ENCODE measurements around the gene GABRA1. TPM values are rescaled to one million over a fixed set of nuclear protein-coding genes. Genes with fewer than 3 reads are reported as not detected.

The GABRA1 gene
- total RNA-seq, 4 donors from 2014 or later, result 7.9 TPM; not detected in 3

DNA sequence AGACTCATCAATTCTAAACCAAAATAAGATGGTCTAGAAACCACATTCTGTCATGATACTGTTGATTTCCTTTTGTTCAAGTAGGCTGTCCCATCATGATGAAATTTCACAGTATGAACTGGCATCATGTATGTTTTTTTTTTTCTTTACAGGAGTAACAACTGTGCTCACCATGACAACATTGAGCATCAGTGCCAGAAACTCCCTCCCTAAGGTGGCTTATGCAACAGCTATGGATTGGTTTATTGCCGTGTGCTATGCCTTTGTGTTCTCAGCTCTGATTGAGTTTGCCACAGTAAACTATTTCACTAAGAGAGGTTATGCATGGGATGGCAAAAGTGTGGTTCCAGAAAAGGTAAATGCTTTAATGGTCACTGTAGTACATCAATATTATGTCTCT lies 47.6 kb downstream of the GABRA1 start:
- intact Hi-C loops (cut with DNase I; ENCODE audit: low total_unique reads) (no loop called here), in situ Hi-C loops (cut with MboI; ENCODE audit: low pct_ligation_motif_present in 1 of 4, low pct_unique_long_range_greater_than_20kb in 1 of 4, low sequenced_read_pairs in 3 of 4) (no loop called here)
- 67% methylated on average over 1 of the region's 1 CpG; no CpG with 5 or more reads in 1 of the 2 donors for WGBS, 2 donors (ENCODE audit: low coverage in 1 of 2)
- TF ChIP-seq POLR2A (IDR thresholded peaks at IDR 0.05) (no peak), EP300 (IDR thresholded peaks at IDR 0.05; ENCODE audit: low read depth) (no peak), POLR2AphosphoS5 (IDR thresholded peaks at IDR 0.05) (no peak)
- TF ChIP-seq, protein P1, sequence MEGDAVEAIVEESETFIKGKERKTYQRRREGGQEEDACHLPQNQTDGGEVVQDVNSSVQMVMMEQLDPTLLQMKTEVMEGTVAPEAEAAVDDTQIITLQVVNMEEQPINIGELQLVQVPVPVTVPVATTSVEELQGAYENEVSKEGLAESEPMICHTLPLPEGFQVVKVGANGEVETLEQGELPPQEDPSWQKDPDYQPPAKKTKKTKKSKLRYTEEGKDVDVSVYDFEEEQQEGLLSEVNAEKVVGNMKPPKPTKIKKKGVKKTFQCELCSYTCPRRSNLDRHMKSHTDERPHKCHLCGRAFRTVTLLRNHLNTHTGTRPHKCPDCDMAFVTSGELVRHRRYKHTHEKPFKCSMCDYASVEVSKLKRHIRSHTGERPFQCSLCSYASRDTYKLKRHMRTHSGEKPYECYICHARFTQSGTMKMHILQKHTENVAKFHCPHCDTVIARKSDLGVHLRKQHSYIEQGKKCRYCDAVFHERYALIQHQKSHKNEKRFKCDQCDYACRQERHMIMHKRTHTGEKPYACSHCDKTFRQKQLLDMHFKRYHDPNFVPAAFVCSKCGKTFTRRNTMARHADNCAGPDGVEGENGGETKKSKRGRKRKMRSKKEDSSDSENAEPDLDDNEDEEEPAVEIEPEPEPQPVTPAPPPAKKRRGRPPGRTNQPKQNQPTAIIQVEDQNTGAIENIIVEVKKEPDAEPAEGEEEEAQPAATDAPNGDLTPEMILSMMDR (IDR thresholded peaks at IDR 0.05), result no peak
- H3K27ac ChIP-seq, result no peak overlapping the region
- H3K27me3 ChIP-seq, result no peaks in the 10 kb centered on the region
- H3K4me3 ChIP-seq, result no peak overlapping the region
- no peaks in the 10 kb centered on the region for H3K36me3 ChIP-seq
- no peaks in the 10 kb centered on the region for H3K4me1 ChIP-seq
- DNase-seq, result no peak
- H3K9me3 ChIP-seq, result no peaks in the 10 kb centered on the region

DNA sequence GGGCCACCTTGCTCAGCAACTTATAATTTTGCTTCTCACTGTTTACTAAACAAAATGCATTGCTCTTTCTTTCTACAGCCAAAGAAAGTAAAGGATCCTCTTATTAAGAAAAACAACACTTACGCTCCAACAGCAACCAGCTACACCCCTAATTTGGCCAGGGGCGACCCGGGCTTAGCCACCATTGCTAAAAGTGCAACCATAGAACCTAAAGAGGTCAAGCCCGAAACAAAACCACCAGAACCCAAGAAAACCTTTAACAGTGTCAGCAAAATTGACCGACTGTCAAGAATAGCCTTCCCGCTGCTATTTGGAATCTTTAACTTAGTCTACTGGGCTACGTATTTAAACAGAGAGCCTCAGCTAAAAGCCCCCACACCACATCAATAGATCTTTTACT lies 49.1 kb downstream of the GABRA1 start:
- Histone ChIP-seq H3K27me3 (no peaks in the 10 kb centered on the region), H3K4me3 (no peak overlapping the region), H3K27ac (no peak overlapping the region), H3K4me1 (no peaks in the 10 kb centered on the region), H3K36me3 (no peaks in the 10 kb centered on the region), H3K9me3 (no peaks in the 10 kb centered on the region)
- 75 to 82% methylated on average over 6 to 7 of the region's 7 CpGs for WGBS, 2 donors (ENCODE audit: low coverage in 1 of 2)
- no peak for DNase-seq
- in situ Hi-C loops (cut with MboI; ENCODE audit: low pct_ligation_motif_present in 1 of 4, low pct_unique_long_range_greater_than_20kb in 1 of 4, low sequenced_read_pairs in 3 of 4) (no loop called here), intact Hi-C loops (cut with DNase I; ENCODE audit: low total_unique reads) (no loop called here)
- TF ChIP-seq POLR2A (IDR thresholded peaks at IDR 0.05) (no peak), EP300 (IDR thresholded peaks at IDR 0.05; ENCODE audit: low read depth) (no peak), POLR2AphosphoS5 (IDR thresholded peaks at IDR 0.05) (no peak)
- TF ChIP-seq, protein P1 (IDR thresholded peaks at IDR 0.05), result no peak

DNA sequence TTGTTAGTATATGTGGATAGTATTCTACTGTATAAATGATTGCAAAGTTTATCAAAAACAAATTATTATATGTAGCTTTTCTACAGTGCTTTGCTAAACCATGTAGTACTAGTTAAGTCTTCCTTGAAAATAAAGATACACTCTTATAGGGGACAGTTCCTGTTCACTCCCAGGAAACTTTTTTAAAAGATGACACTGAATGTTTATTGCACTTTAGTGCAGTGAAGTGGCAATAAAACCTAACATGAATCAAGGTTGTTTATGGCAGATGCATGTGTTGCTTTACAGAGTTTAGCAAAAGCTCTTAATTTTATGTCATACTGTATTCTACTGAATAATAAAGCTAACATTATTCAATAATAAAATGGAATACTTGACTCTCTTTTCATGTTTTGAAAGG lies 51.7 kb downstream of the GABRA1 start:
- no peak for DNase-seq
- in situ Hi-C loops (cut with MboI; ENCODE audit: low pct_ligation_motif_present in 1 of 4, low pct_unique_long_range_greater_than_20kb in 1 of 4, low sequenced_read_pairs in 3 of 4), result no loop called here
- intact Hi-C loops (cut with DNase I; ENCODE audit: low total_unique reads), result no loop called here
- Histone ChIP-seq H3K27ac (no peak overlapping the region), H3K27me3 (no peaks in the 10 kb centered on the region), H3K36me3 (no peaks in the 10 kb centered on the region), H3K4me1 (no peaks in the 10 kb centered on the region), H3K4me3 (no peak overlapping the region), H3K9me3 (no peaks in the 10 kb centered on the region)
- TF ChIP-seq, protein P1 (IDR thresholded peaks at IDR 0.05), result no peak
- TF ChIP-seq EP300 (IDR thresholded peaks at IDR 0.05; ENCODE audit: low read depth), result no peak
- TF ChIP-seq POLR2AphosphoS5 (IDR thresholded peaks at IDR 0.05), result no peak
- TF ChIP-seq POLR2A (IDR thresholded peaks at IDR 0.05), result no peak

DNA sequence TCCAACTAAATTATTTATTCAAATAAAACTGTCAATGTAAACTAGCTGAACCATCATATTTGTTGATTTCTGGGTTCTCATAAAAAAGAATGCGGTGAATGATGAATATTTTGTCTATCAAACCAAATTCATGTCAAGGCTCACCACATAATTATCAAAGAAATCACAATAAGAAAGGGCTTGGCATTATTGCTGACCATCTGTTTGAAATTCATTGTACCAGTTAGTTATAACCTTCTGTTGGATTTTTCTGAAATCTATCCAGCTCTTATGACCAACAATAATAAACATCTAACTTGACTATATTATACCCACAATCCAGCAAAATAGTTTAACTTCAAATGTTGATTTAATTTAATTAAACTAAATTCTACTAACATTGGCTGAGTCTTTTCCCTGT lies 53.1 kb downstream of the GABRA1 start:
- DNase-seq, result no peak
- in situ Hi-C loops (cut with MboI; ENCODE audit: low pct_ligation_motif_present in 1 of 4, low pct_unique_long_range_greater_than_20kb in 1 of 4, low sequenced_read_pairs in 3 of 4), result no loop called here
- 98 to 100% methylated on average over 1 of the region's 1 CpG for WGBS, 2 donors (ENCODE audit: low coverage in 1 of 2)
- no peaks in the 10 kb centered on the region for H3K27me3 ChIP-seq
- intact Hi-C loops (cut with DNase I; ENCODE audit: low total_unique reads), result no loop called here
- no peak overlapping the region for H3K27ac ChIP-seq
- H3K36me3 ChIP-seq, result no peaks in the 10 kb centered on the region
- no peaks in the 10 kb centered on the region for H3K4me1 ChIP-seq
- no peaks in the 10 kb centered on the region for H3K9me3 ChIP-seq
- TF ChIP-seq POLR2A (IDR thresholded peaks at IDR 0.05), result no peak
- TF ChIP-seq, protein P1 (IDR thresholded peaks at IDR 0.05), result no peak
- no peak for TF ChIP-seq POLR2AphosphoS5 (IDR thresholded peaks at IDR 0.05)
- TF ChIP-seq EP300 (IDR thresholded peaks at IDR 0.05; ENCODE audit: low read depth), result no peak
- H3K4me3 ChIP-seq, result no peak overlapping the region

Data from transverse colon (tissue), 4 donors.